Mesodermal cell (in vitro differentiated cells): ENCODE measurements around the gene PDIA5.

Experiments used
- H3K27ac ChIP-seq: 2 replicates; pipeline ENCODE4 v1.7.0; 2013; ENCODE audit warnings: mild to moderate bottlenecking, low read depth, low read length, moderate library complexity; ENCODE audit not compliant: severe bottlenecking
- H3K36me3 ChIP-seq: 2 replicates; pipeline ENCODE4 v1.7.1; 2013; ENCODE audit warnings: mild to moderate bottlenecking, low read length, moderate library complexity; ENCODE audit not compliant: control insufficient read depth, insufficient read depth
- H3K4me1 ChIP-seq: one replicate; pipeline ENCODE4 v1.7.1; 2013; ENCODE audit warnings: mild to moderate bottlenecking, low read length; ENCODE audit not compliant: insufficient read depth, control insufficient read depth, poor library complexity, severe bottlenecking
- H3K4me3 ChIP-seq: 2 replicates; pipeline ENCODE4 v1.7.0; 2013; ENCODE audit warnings: low read length, control low read depth, mild to moderate bottlenecking; ENCODE audit not compliant: insufficient read depth, poor library complexity, severe bottlenecking; ENCODE audit errors: extremely low read depth
- H3K9me3 ChIP-seq: 2 replicates; pipeline ENCODE4 v1.7.1; 2013; ENCODE audit warnings: mild to moderate bottlenecking, low read length, moderate library complexity; ENCODE audit not compliant: control insufficient read depth
- WGBS, 2 experiments: methylation state at CpG; one replicate each; pipeline ENCODE4 v1.1.5; 2013; ENCODE audit warnings: missing lambda C conversion rate in 2 of 2; ENCODE audit not compliant: insufficient coverage in 2 of 2; 5-methylcytosine and 5-hydroxymethylcytosine counted together

PDIA5 gene

DNA sequence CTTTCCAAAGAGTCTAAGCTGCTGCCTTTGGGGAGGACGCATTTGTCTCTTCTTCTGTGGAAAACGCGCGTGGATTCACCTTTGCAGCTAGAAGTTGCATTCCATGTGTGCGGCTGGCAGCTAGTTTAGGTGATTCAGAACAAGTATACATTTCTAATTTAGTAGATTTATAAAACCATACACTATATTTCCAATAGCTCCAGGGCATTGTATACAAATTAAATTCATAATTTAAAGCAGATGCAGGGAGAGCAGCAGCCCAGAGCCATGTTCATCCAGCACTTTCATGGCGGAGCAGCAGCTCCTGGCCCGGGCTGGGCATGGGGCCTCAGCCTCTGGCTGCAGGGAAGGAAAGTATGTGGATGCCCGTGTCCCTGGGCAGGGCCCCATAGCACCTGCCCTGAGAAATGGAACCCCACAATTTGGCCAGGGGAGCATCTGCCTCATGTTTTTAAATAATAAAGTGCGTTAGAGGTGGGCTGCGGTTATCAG is 92.1 kb downstream of the PDIA5 start:
- H3K36me3 ChIP-seq = peaks cover 96% of the 10 kb centered on the region
- H3K4me1 ChIP-seq = no peaks in the 10 kb centered on the region
- WGBS, 2 experiments = 96 to 97% methylated on average over 6 to 7 of the region's 10 CpGs
- H3K9me3 ChIP-seq = no peaks in the 10 kb centered on the region
- H3K4me3 ChIP-seq = no peak overlapping the region
- H3K27ac ChIP-seq = no peak overlapping the region

GRCh38 chr3:123159926-123160635 is 93.3 kb downstream of the PDIA5 start:
- Histone ChIP-seq H3K4me1 (no peaks in the 10 kb centered on the region), H3K4me3 (no peak overlapping the region), H3K27ac (no peak overlapping the region), H3K9me3 (peaks cover 1% of the 10 kb centered on the region), H3K36me3 (peaks cover 97% of the 10 kb centered on the region)
- WGBS, 2 experiments = 84 to 87% methylated on average over 5 to 7 of the region's 9 CpGs

DNA sequence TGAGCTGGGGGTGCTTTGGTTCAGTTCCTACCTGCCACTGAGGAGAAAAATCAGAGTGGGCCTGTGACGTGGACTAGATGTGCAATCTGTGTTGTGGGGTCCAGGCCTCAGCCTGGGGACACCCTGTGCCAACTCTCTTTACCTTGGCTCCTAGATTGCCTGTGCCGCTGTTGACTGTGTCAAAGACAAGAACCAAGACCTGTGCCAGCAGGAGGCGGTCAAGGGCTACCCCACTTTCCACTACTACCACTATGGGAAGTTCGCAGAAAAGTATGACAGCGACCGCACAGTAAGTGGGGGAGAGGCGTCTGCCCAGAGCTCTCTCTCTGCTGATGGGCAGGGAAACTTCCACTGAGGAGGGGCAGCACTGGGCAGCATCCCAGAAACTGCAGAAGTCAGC is 94.3 kb downstream of the PDIA5 start:
- H3K36me3 ChIP-seq = peaks cover 94% of the 10 kb centered on the region
- no peaks in the 10 kb centered on the region for H3K4me1 ChIP-seq
- peaks cover 5% of the 10 kb centered on the region for H3K9me3 ChIP-seq
- WGBS, 2 experiments = 96 to 100% methylated on average over 3 to 5 of the region's 7 CpGs
- no peak overlapping the region for H3K27ac ChIP-seq
- H3K4me3 ChIP-seq = no peak overlapping the region

- no peak overlapping the region for H3K27ac ChIP-seq
- no peaks in the 10 kb centered on the region for H3K4me1 ChIP-seq
- H3K9me3 ChIP-seq = peaks cover 5% of the 10 kb centered on the region
- WGBS, 2 experiments = 93 to 97% methylated on average over 3 of the region's 4 CpGs
- no peak overlapping the region for H3K4me3 ChIP-seq
- H3K36me3 ChIP-seq = peaks cover 93% of the 10 kb centered on the region
Observed at GRCh38 chr3:123163141-123163540, 96.3 kb downstream of the PDIA5 start.

GRCh38 chr3:123165163-123165562 is 98.3 kb downstream of the PDIA5 start:
- H3K4me3 ChIP-seq = no peak overlapping the region
- peaks cover 5% of the 10 kb centered on the region for H3K9me3 ChIP-seq
- peaks cover 72% of the 10 kb centered on the region for H3K36me3 ChIP-seq
- no peak overlapping the region for H3K27ac ChIP-seq
- 100% methylated on average over 1 of the region's 1 CpG for WGBS, 2 experiments
- H3K4me1 ChIP-seq = no peaks in the 10 kb centered on the region

- no peaks in the 10 kb centered on the region for H3K4me1 ChIP-seq
- H3K4me3 ChIP-seq = no peak overlapping the region
- WGBS, 2 experiments = no CpG with 5 or more reads among the region's 2 CpGs
- H3K27ac ChIP-seq = no peak overlapping the region
- H3K36me3 ChIP-seq = peaks cover 52% of the 10 kb centered on the region
- H3K9me3 ChIP-seq = peaks cover 5% of the 10 kb centered on the region
Observed at GRCh38 chr3:123167686-123168085, 100.9 kb downstream of the PDIA5 start.

GRCh38 chr3:123168122-123168521 is 101.3 kb downstream of the PDIA5 start:
- H3K27ac ChIP-seq = no peak overlapping the region
- H3K4me1 ChIP-seq = no peaks in the 10 kb centered on the region
- H3K36me3 ChIP-seq = peaks cover 47% of the 10 kb centered on the region
- no peak overlapping the region for H3K4me3 ChIP-seq
- peaks cover 5% of the 10 kb centered on the region for H3K9me3 ChIP-seq

GRCh38 chr3:123168605-123169004 is 101.8 kb downstream of the PDIA5 start:
- H3K27ac ChIP-seq = no peak overlapping the region
- H3K4me3 ChIP-seq = no peak overlapping the region
- peaks cover 42% of the 10 kb centered on the region for H3K36me3 ChIP-seq
- WGBS, 2 experiments = 83% methylated on average over 1 of the region's 2 CpGs; no CpG with 5 or more reads in 1 of the 2 experiments
- no peaks in the 10 kb centered on the region for H3K4me1 ChIP-seq
- H3K9me3 ChIP-seq = peaks cover 5% of the 10 kb centered on the region

- Histone ChIP-seq H3K27ac (no peak overlapping the region), H3K4me1 (no peaks in the 10 kb centered on the region), H3K9me3 (peaks cover 5% of the 10 kb centered on the region), H3K4me3 (no peak overlapping the region), H3K36me3 (peaks cover 33% of the 10 kb centered on the region)
- WGBS, 2 experiments = 82 to 83% methylated on average over 1 to 4 of the region's 5 CpGs
Observed at GRCh38 chr3:123169492-123169929, 102.7 kb downstream of the PDIA5 start.

- Histone ChIP-seq H3K9me3 (peaks cover 5% of the 10 kb centered on the region), H3K4me1 (no peaks in the 10 kb centered on the region), H3K4me3 (no peak overlapping the region), H3K27ac (no peak overlapping the region), H3K36me3 (peaks cover 29% of the 10 kb centered on the region)
- WGBS, 2 experiments = 50% methylated on average over 1 of the region's 2 CpGs
Observed at GRCh38 chr3:123169930-123170329, 103.1 kb downstream of the PDIA5 start.

- H3K27ac ChIP-seq = no peak overlapping the region
- WGBS, 2 experiments = 85 to 87% methylated on average over 3 of the region's 5 CpGs
- no peaks in the 10 kb centered on the region for H3K4me1 ChIP-seq
- no peak overlapping the region for H3K4me3 ChIP-seq
- H3K36me3 ChIP-seq = no peaks in the 10 kb centered on the region
- no peaks in the 10 kb centered on the region for H3K9me3 ChIP-seq
Observed at GRCh38 chr3:123180791-123181190, 114.0 kb downstream of the PDIA5 start.
